Natural killer cell treated with Interleukin-12 subunit alpha and Interleukin-12 subunit beta and Interleukin-15 and Interleukin-18, amount 100 ng/mL, for 72 hours (primary cell): Measurements from ENCODE around the gene SPACA7. TPM values are rescaled to one million over a fixed set of nuclear protein-coding genes. Genes with fewer than 3 reads are reported as not detected.

ENCODE experiments used
- ATAC-seq, 2 donors: fragments of 150-1000 bp; cut with Tn5 transposase in 1 of 2; sonication (Bioruptor Pico), chemical (Tn5 transposase) in 1 of 2; 2 replicates each; pipeline ENCODE4 v1.10.0; 2021
- DNase-seq: peaks from one replicate; pipeline ENCODE4 v3.0.0; 2022; ENCODE audit warnings: low spot score
- H3K27ac Mint-ChIP-seq, 2 donors: 1 replicate in 1 of 2; 2 replicates in 1 of 2; pipeline ENCODE4 v1.8.0; 2022; ENCODE audit warnings: mixed read lengths in 2 of 2, mild to moderate bottlenecking in 1 of 2, moderate library complexity in 1 of 2
- H3K27me3 Mint-ChIP-seq, 2 donors: 1 replicate in 1 of 2; 2 replicates in 1 of 2; pipeline ENCODE4 v1.8.0; 2022; ENCODE audit warnings: mixed read lengths in 2 of 2
- H3K36me3 Mint-ChIP-seq: one replicate; pipeline ENCODE4 v1.8.0; 2022; ENCODE audit warnings: mixed read lengths
- H3K4me1 Mint-ChIP-seq, 2 donors: 1 replicate in 1 of 2; 2 replicates in 1 of 2; pipeline ENCODE4 v1.8.0; 2022; ENCODE audit warnings: low read depth in 2 of 2, mixed read lengths in 2 of 2, mild to moderate bottlenecking in 1 of 2
- H3K4me3 Mint-ChIP-seq: one replicate; pipeline ENCODE4 v1.8.0; 2022; ENCODE audit warnings: mixed read lengths
- H3K9me3 Mint-ChIP-seq: 2 replicates; pipeline ENCODE4 v1.8.0; 2022; ENCODE audit warnings: mixed read lengths
- total RNA-seq, 2 donors: library from RNA; stranded (reverse); gene quantifications; one replicate each; pipeline ENCODE4 v1.2.3, GENCODE V29; 2022

Gene SPACA7
- total RNA-seq, 2 donors from 2014 or later = not detected

DNA sequence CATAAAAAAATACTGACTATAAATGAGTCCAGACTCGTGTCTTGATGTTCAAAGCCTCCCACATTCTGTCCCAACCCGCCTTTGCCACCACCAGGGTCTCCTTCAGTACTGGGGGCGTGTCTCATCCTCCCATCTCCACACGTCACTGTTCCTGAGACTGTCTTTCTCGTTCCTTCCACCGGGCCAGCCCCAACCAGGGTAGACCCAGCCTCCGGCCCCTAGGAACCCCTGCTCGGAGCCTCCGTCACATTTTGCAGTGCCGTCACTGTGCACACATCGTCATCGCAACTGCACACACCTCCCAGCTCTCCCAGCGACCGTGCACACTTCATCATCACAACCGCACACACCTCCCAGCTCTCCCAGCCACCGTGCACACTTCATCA lies 73.4 kb downstream of the SPACA7 start:
- DNase-seq = no peak
- H3K27ac Mint-ChIP-seq = no peak overlapping the region

DNA sequence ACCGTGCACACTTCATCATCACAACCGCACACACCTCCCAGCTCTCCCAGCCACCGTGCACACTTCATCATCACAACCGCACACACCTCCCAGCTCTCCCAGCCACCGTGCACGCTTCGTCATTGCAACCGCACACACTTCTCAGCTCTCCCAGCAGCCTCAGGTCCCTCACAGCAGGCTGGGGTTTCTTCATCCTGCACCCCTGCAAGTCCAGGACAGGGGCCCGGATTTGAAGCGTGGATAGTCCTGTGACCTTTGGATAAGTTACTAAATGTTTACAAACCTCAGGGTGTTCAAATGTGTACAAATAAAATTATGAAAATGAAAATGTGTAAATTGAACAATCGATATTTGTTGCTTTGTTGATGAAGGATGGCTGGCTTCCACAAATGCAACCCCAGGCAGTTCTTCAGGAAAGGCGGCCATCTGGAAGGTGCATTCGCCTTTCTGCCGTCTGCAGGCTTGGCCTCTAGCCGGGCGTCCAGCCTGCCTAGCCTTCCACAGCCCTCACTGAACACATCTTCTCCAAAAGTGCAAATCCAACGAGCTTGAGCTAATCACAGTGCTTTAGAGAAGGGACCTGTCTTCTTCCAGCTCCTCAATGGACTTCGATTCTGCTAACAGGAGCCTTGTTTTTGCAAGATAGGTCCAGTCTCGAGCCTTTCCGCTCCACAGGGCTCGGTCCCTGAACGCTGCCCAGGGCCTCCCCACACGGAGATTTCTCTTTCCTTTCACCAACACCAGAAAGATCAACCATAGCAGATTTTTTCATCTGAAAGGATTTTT lies 74.2 kb downstream of the SPACA7 start:
- H3K27me3 Mint-ChIP-seq = peaks cover 0 to 4% of the 10 kb centered on the region in 2 donors

More for the DNA sequence above, 73.4 kb downstream of the SPACA7 start:
- no peak for ATAC-seq
- H3K9me3 Mint-ChIP-seq = no peaks in the 10 kb centered on the region
- H3K36me3 Mint-ChIP-seq = no peaks in the 10 kb centered on the region
- no peaks in the 10 kb centered on the region for H3K4me1 Mint-ChIP-seq
- H3K4me3 Mint-ChIP-seq = no peak overlapping the region
- peaks cover 0 to 4% of the 10 kb centered on the region in 2 donors for H3K27me3 Mint-ChIP-seq

GRCh38 chr13:112450904-112451240 lies 74.7 kb downstream of the SPACA7 start:
- Mint-ChIP-seq H3K4me3 (no peak overlapping the region), H3K36me3 (no peaks in the 10 kb centered on the region), H3K4me1 (no peaks in the 10 kb centered on the region), H3K27me3 (peaks cover 0 to 4% of the 10 kb centered on the region in 2 donors), H3K9me3 (no peaks in the 10 kb centered on the region), H3K27ac (no peak overlapping the region)
- ATAC-seq = no peak
- DNase-seq = no peak

More for the DNA sequence above, 74.2 kb downstream of the SPACA7 start:
- Mint-ChIP-seq H3K36me3 (no peaks in the 10 kb centered on the region), H3K4me1 (no peaks in the 10 kb centered on the region), H3K27ac (no peak overlapping the region), H3K9me3 (no peaks in the 10 kb centered on the region), H3K4me3 (no peak overlapping the region)
- no peak for DNase-seq
- ATAC-seq = no peak

- Mint-ChIP-seq H3K27me3 (peaks cover 0 to 7% of the 10 kb centered on the region in 2 donors), H3K36me3 (no peaks in the 10 kb centered on the region), H3K4me3 (no peak overlapping the region), H3K27ac (no peak overlapping the region), H3K4me1 (no peaks in the 10 kb centered on the region), H3K9me3 (no peaks in the 10 kb centered on the region)
- ATAC-seq (peak in 1 of 2 donors; percentile 17), DNase-seq (no peak)
Measured at GRCh38 chr13:112451512-112452379, 75.6 kb downstream of the SPACA7 start.

DNA sequence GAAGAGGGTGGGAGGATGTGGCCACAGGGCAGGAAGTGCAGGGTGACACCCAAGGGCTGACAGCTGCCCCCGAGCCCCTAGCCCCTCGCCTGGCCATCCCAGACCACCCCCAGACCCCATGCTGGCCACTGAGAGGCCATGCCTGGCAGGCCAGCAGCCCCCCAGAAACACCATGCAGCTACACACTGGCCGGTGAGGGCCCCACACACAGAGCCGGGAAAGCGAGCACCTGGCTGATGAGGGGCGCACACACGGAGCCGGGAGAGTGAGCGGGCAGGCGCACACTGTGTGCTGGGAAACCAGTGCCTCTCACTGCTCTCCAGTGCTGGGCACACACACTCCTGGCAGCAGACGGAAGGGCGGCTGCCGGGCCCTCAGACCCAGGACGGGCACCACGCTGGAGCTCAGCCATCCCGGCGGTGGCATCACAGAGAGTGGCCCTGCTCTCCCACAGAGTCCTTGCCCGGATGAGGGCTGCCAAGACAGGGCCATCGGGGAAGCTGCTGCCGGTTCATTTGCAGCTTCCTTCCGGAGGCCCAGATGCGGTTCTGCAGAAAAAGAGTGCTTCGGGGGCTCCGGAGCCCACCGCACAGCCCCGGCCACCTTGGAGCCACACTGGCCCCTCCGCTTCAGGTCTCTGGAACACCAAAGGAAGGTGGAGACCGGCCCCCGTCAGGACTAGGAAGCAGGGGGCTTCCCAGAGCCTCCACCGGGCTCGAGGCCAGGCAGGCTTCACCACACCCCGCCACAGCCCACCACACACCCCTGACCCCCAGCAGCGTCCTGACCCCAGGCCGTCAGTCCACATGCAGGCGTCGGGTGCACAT lies 76.4 kb downstream of the SPACA7 start:
- ATAC-seq (no peak), DNase-seq (no peak)
- H3K9me3 Mint-ChIP-seq = no peaks in the 10 kb centered on the region
- no peak overlapping the region for H3K4me3 Mint-ChIP-seq
- H3K27ac Mint-ChIP-seq = no peak overlapping the region
- peaks cover 0 to 4% of the 10 kb centered on the region in 2 donors for H3K27me3 Mint-ChIP-seq
- H3K36me3 Mint-ChIP-seq = no peaks in the 10 kb centered on the region
- H3K4me1 Mint-ChIP-seq = no peaks in the 10 kb centered on the region

- no peak overlapping the region for H3K27ac Mint-ChIP-seq
- no peaks in the 10 kb centered on the region for H3K36me3 Mint-ChIP-seq
Measured at GRCh38 chr13:112453207-112453829, 77.2 kb downstream of the SPACA7 start.

GRCh38 chr13:112453874-112454647 lies 77.9 kb downstream of the SPACA7 start:
- Mint-ChIP-seq H3K27ac (no peak overlapping the region), H3K36me3 (no peaks in the 10 kb centered on the region), H3K4me3 (no peak overlapping the region), H3K27me3 (peaks cover 5 to 8% of the 10 kb centered on the region in 2 donors), H3K4me1 (no peaks in the 10 kb centered on the region), H3K9me3 (peaks cover 3% of the 10 kb centered on the region)
- DNase-seq (no peak), ATAC-seq (peak in 1 of 2 donors; percentile 20)

More at GRCh38 chr13:112453207-112453829, 77.2 kb downstream of the SPACA7 start:
- peaks cover 0 to 4% of the 10 kb centered on the region in 2 donors for H3K27me3 Mint-ChIP-seq
- no peaks in the 10 kb centered on the region for H3K4me1 Mint-ChIP-seq
- H3K9me3 Mint-ChIP-seq = no peaks in the 10 kb centered on the region
- ATAC-seq = no peak
- no peak overlapping the region for H3K4me3 Mint-ChIP-seq
- DNase-seq = no peak

DNA sequence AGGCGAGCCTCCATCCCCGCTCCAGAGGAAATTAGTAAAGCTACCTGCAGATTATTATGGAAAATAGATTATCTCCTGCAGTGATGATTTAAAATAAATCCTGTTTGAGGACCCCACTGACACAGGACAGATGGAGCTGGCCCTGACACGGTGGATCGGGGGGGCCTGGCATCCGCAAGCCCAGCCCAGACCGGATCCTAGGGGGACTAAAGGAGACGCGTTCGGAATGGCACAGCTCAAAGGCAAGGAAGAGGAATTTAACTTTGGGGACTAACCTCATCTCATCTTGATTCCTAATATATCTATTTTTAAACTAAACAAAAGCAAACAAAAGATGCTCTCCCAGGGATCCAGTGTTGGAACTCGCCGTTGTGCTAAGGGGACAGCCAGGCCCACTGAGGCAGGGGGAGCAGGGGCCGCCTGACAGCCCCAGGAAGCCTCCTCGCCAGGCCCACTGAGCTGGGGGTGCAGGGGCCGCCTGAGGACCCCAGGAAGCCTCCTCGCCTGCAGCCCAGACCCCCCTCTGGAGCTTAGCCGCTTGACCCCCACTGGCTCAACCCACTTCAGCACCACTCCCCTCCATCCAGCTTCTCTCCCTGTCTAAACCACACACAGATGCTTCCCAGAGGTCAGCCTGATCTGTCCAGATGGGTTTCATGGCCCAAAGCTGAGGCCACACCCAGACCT lies 78.6 kb downstream of the SPACA7 start:
- Mint-ChIP-seq H3K36me3 (no peaks in the 10 kb centered on the region), H3K4me3 (no peak overlapping the region), H3K9me3 (peaks cover 5% of the 10 kb centered on the region), H3K27me3 (peaks cover 11% of the 10 kb centered on the region in 2 donors), H3K27ac (no peak overlapping the region), H3K4me1 (no peaks in the 10 kb centered on the region)
- ATAC-seq (no peak), DNase-seq (no peak)

- no peak overlapping the region for H3K4me3 Mint-ChIP-seq
- no peak overlapping the region for H3K27ac Mint-ChIP-seq
- no peaks in the 10 kb centered on the region for H3K4me1 Mint-ChIP-seq
- H3K9me3 Mint-ChIP-seq = peaks cover 5% of the 10 kb centered on the region
- ATAC-seq (no peak), DNase-seq (no peak)
- H3K36me3 Mint-ChIP-seq = no peaks in the 10 kb centered on the region
- H3K27me3 Mint-ChIP-seq = peaks cover 12 to 14% of the 10 kb centered on the region in 2 donors
Measured at GRCh38 chr13:112455476-112456059, 79.4 kb downstream of the SPACA7 start.

DNA sequence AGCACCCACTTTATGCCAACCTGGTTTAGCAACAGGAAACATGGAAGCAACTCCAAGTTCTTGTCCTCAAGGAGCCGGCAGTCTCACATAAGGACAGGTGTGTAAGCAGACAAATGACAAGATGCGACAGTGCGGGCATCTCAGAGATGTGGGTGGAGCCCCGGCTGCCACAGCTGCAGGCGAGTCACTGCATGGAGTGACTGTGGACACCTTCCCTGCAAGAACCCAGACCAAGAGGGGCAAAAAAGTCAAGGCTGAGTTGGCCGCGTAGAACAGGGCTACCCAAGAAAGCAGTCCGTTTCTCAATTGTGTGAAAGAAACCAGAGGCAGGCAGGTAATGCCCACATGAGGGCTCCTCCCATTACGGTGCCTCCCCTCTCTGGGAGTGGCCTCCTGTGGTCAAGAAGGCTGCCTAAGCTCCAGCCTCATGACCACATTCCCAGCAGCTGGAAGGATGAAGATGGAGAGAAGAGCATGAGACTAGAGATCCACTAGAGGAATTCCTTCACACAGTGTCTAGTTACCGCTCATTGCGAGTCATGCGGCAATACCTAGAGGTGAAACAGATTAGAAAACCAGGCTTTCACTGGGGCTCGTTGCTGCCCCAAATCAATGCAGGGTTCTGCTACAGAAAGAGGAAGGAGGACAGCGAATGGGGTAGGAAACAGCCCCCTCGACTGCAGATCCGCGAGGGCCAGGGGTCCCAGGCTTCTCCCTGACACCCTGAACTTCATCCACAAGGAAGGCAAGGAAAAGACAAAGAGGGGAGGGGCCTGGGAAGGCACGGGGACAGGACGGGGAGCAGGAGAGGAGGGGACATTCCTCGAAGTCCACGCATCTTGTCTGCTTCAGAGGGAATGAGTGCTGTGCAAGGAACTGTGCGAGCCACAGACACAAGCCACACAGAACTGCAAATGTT lies 80.2 kb downstream of the SPACA7 start:
- DNase-seq = no peak
- H3K27ac Mint-ChIP-seq = no peak overlapping the region
- H3K4me3 Mint-ChIP-seq = no peak overlapping the region
- H3K27me3 Mint-ChIP-seq = peaks cover 12 to 14% of the 10 kb centered on the region in 2 donors
- no peak for ATAC-seq
- H3K36me3 Mint-ChIP-seq = no peaks in the 10 kb centered on the region
- H3K9me3 Mint-ChIP-seq = peaks cover 5% of the 10 kb centered on the region
- H3K4me1 Mint-ChIP-seq = no peaks in the 10 kb centered on the region

- no peaks in the 10 kb centered on the region for H3K4me1 Mint-ChIP-seq
- H3K27me3 Mint-ChIP-seq = peaks cover 14 to 15% of the 10 kb centered on the region in 2 donors
- no peak for DNase-seq
- no peak overlapping the region for H3K4me3 Mint-ChIP-seq
- no peak for ATAC-seq
- no peak overlapping the region for H3K27ac Mint-ChIP-seq
- peaks cover 5% of the 10 kb centered on the region for H3K9me3 Mint-ChIP-seq
- H3K36me3 Mint-ChIP-seq = no peaks in the 10 kb centered on the region
Measured at GRCh38 chr13:112457081-112457480, 80.9 kb downstream of the SPACA7 start.
